HEK293T (cell line): ENCODE measurements around the gene HOXA6.
A peak's percentile ranks its signal among the peaks of the same experiment; 100 is the strongest.

Experiments used
- CTCF ChIA-PET: fragments of 350-600 bp; formaldehyde crosslinking; extraction: SDS; loops from one replicate; lab custom pipeline; 2021; ENCODE audit warnings: antibody characterized with exemption, inconsistent platforms; lab: Yijun Ruan, JAX
- POLR2A ChIA-PET: fragments of 350-600 bp; formaldehyde crosslinking; extraction: SDS; loops from one replicate; lab custom pipeline; 2020; ENCODE audit warnings: antibody characterized with exemption, inconsistent platforms; lab: Yijun Ruan, JAX
- DNase-seq: peaks from one replicate; pipeline ENCODE4 v3.0.0; 2012; ENCODE audit warnings: mixed read lengths; ENCODE audit errors: extremely low spot score
- ARNT ChIP-seq: fragments of 450-650 bp; IDR thresholded peaks from 2 replicates; pipeline ENCODE4 v1.6.1; 2017; ENCODE audit warnings: mild to moderate bottlenecking
- BHLHE40 ChIP-seq: fragments of 450-650 bp; IDR thresholded peaks from 2 replicates; pipeline ENCODE4 v1.6.1; 2016; ENCODE audit warnings: mild to moderate bottlenecking, moderate library complexity, borderline replicate concordance
- CTBP1 ChIP-seq: fragments of 450-650 bp; IDR thresholded peaks from 2 replicates; pipeline ENCODE4 v1.6.1; 2016; ENCODE audit warnings: borderline replicate concordance
- ELF4 ChIP-seq: fragments of 450-650 bp; IDR thresholded peaks from 2 replicates; pipeline ENCODE4 v1.6.1; 2017; ENCODE audit warnings: antibody characterized with exemption
- FOXA1 ChIP-seq: fragments of 450-650 bp; IDR thresholded peaks from 2 replicates; pipeline ENCODE4 v1.6.1; 2016; ENCODE audit warnings: mild to moderate bottlenecking
- FOXK2 ChIP-seq: fragments of 450-650 bp; IDR thresholded peaks from 2 replicates; pipeline ENCODE4 v1.6.1; 2016; ENCODE audit warnings: mild to moderate bottlenecking
- FOXM1 ChIP-seq: fragments of 450-650 bp; IDR thresholded peaks from 2 replicates; pipeline ENCODE4 v1.6.1; 2017; ENCODE audit warnings: mild to moderate bottlenecking, borderline replicate concordance
- HDGF ChIP-seq: fragments of 450-650 bp; IDR thresholded peaks from 2 replicates; pipeline ENCODE4 v1.6.1; 2017; ENCODE audit warnings: antibody characterized with exemption, borderline replicate concordance
- L3MBTL2 ChIP-seq: fragments of 450-650 bp; conservative IDR thresholded peaks from 2 replicates; pipeline ENCODE4 v1.6.1; 2016; ENCODE audit warnings: mild to moderate bottlenecking
- LEF1 ChIP-seq: fragments of 450-650 bp; IDR thresholded peaks from 2 replicates; pipeline ENCODE4 v1.6.1; 2017; ENCODE audit warnings: mild to moderate bottlenecking, borderline replicate concordance
- NFRKB ChIP-seq: fragments of 450-650 bp; IDR thresholded peaks from 2 replicates; pipeline ENCODE4 v1.6.1; 2016; ENCODE audit warnings: mild to moderate bottlenecking, moderate library complexity
- PKNOX1 ChIP-seq: fragments of 450-650 bp; IDR thresholded peaks from 2 replicates; pipeline ENCODE4 v1.6.1; 2016
- SP1 ChIP-seq: fragments of 450-650 bp; IDR thresholded peaks from 2 replicates; pipeline ENCODE4 v1.6.1; 2017
- SUZ12 ChIP-seq: fragments of 450-650 bp; IDR thresholded peaks from 2 replicates; pipeline ENCODE4 v1.6.1; 2016; ENCODE audit warnings: mild to moderate bottlenecking
- TARDBP ChIP-seq: fragments of 450-650 bp; IDR thresholded peaks from 2 replicates; pipeline ENCODE4 v1.6.1; 2016
- ZNF384 ChIP-seq: fragments of 450-650 bp; IDR thresholded peaks from 2 replicates; pipeline ENCODE4 v1.6.1; 2016

HOXA6 gene

GRCh38 chr7:27102581-27103442 is 44.8 kb downstream of the HOXA6 start, which contains the start of gene HOXA2:
HOXA2 (minus strand) TSS chr7:27102683; CDS start chr7:27102500, 183 bp downstream.
- DNase-seq: no peak
- ChIA-PET CTCF (no interaction called here), POLR2A (no interaction called here)
- TF ChIP-seq PKNOX1 (peak; percentile 75), SUZ12 (no peak)

GRCh38 chr7:27101957-27102580 is 45.5 kb downstream of the HOXA6 start:
- ChIA-PET POLR2A (no interaction called here), CTCF (no interaction called here)

GRCh38 chr7:27101171-27101956 is 46.2 kb downstream of the HOXA6 start:
- ChIA-PET POLR2A (interaction anchor here (0.7 kb wide), 1 partner anchor 13 kb away, joined by 4 read pairs; no protein-coding TSS in a partner anchor), CTCF (no interaction called here)
- DNase-seq: no peak
- no peak for TF ChIP-seq BHLHE40
- peak; percentile 30; the same call in 1 of the 2 replicates for TF ChIP-seq PKNOX1

More at GRCh38 chr7:27101957-27102580, 45.5 kb downstream of the HOXA6 start:
- TF ChIP-seq PKNOX1: no peak
- TF ChIP-seq ARNT: no peak
- no peak for TF ChIP-seq TARDBP
- TF ChIP-seq BHLHE40: no peak
- no peak for TF ChIP-seq CTBP1
- no peak for TF ChIP-seq SP1
- no peak for TF ChIP-seq L3MBTL2
- no peak for TF ChIP-seq ELF4
- TF ChIP-seq SUZ12: no peak
- no peak for TF ChIP-seq HDGF
- no peak for TF ChIP-seq ZNF384
- no peak for DNase-seq

GRCh38 chr7:27100694-27101170 is 46.8 kb downstream of the HOXA6 start:
- no peak for DNase-seq
- TF ChIP-seq SUZ12 (no peak), NFRKB (no peak), SP1 (no peak), FOXA1 (no peak), LEF1 (no peak), ARNT (no peak), CTBP1 (no peak), FOXM1 (no peak), L3MBTL2 (no peak), ZNF384 (no peak), FOXK2 (no peak), PKNOX1 (no peak), ELF4 (no peak), BHLHE40 (no peak)
- CTCF ChIA-PET: no interaction called here
- POLR2A ChIA-PET: interaction anchor here (0.7 to 1.0 kb wide), 2 partner anchors 10 to 14 kb away, joined by 3 to 4 read pairs; no protein-coding TSS in a partner anchor

GRCh38 chr7:27099453-27100370 is 47.9 kb downstream of the HOXA6 start:
- no peak for DNase-seq
- ChIA-PET CTCF (interaction anchor here (0.8 kb wide), 1 partner anchor 34 kb away, joined by 3 read pairs; no protein-coding TSS in a partner anchor), POLR2A (interaction anchor here (1.0 to 4.8 kb wide), 9 partner anchors 10 to 242 kb away, joined by 3 to 31 read pairs (median 5); partner anchors contain the start of genes HOXA3, HOXA4 and HOXA5)
- no peak for TF ChIP-seq SUZ12
- TF ChIP-seq L3MBTL2: no peak
- TF ChIP-seq NFRKB: no peak
- TF ChIP-seq SP1: no peak
- TF ChIP-seq CTBP1: no peak
- no peak; the same call in 1 of the 2 replicates for TF ChIP-seq FOXK2
- no peak for TF ChIP-seq FOXA1
- no peak for TF ChIP-seq ZNF384
